PFSK-1 (cell line): ENCODE results near the gene ERVW-1.

Experiments used
- POLR2AphosphoS5 ChIP-seq: IDR thresholded peaks from 2 replicates; pipeline ENCODE4 v1.6.1; 2012; ENCODE audit warnings: low read depth, mild to moderate bottlenecking, control low read depth, low read length, moderate library complexity
- TAF1 ChIP-seq: IDR thresholded peaks from 2 replicates; pipeline ENCODE4 v1.6.1; 2012; ENCODE audit warnings: low read length, control low read depth, borderline replicate concordance; ENCODE audit not compliant: insufficient read depth
- TF ChIP-seq, protein P1 (sequence below), 2 experiments: IDR thresholded peaks; 2 replicates each; pipeline versions ENCODE4 v1.6.1 to v1.8.0; 2011 to 2012; ENCODE audit warnings: low read depth in 2 of 2, low read length in 2 of 2, control low read depth in 1 of 2, inconsistent platforms in 1 of 2, mild to moderate bottlenecking in 1 of 2, moderate library complexity in 1 of 2; ENCODE audit not compliant: insufficient read depth in 1 of 2

DNA sequence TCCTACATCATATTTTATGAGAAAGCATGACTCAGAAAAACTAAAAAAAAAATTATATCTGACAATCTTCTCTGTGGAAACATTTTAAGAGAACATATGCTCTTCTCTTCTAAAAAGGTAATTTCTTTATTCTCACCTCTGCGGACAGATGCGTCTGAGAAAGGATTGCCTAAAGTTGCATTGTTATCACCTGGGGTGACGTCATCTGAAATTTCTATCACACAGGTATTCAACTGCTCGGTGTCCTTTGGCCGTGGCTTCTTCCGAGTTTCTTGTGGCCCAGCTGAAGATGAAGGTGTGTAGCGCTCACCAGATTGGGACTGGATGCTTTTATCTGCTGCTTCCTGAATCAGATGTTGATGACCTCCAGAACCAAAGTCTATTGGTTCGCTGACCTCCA, 44.7 kb downstream of the ERVW-1 start:
- TF ChIP-seq POLR2AphosphoS5 (no peak), TAF1 (no peak)
- TF ChIP-seq, protein P1, sequence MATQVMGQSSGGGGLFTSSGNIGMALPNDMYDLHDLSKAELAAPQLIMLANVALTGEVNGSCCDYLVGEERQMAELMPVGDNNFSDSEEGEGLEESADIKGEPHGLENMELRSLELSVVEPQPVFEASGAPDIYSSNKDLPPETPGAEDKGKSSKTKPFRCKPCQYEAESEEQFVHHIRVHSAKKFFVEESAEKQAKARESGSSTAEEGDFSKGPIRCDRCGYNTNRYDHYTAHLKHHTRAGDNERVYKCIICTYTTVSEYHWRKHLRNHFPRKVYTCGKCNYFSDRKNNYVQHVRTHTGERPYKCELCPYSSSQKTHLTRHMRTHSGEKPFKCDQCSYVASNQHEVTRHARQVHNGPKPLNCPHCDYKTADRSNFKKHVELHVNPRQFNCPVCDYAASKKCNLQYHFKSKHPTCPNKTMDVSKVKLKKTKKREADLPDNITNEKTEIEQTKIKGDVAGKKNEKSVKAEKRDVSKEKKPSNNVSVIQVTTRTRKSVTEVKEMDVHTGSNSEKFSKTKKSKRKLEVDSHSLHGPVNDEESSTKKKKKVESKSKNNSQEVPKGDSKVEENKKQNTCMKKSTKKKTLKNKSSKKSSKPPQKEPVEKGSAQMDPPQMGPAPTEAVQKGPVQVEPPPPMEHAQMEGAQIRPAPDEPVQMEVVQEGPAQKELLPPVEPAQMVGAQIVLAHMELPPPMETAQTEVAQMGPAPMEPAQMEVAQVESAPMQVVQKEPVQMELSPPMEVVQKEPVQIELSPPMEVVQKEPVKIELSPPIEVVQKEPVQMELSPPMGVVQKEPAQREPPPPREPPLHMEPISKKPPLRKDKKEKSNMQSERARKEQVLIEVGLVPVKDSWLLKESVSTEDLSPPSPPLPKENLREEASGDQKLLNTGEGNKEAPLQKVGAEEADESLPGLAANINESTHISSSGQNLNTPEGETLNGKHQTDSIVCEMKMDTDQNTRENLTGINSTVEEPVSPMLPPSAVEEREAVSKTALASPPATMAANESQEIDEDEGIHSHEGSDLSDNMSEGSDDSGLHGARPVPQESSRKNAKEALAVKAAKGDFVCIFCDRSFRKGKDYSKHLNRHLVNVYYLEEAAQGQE (IDR thresholded peaks at IDR 0.05; ENCODE audit: insufficient read depth in 1 of 2, low read depth in 2 of 2, low read length in 2 of 2) = no peak
